SK-N-SH treated with all-trans-retinoic acid at 6 μM for 48 hours (cell line): ENCODE data around the gene NUBP1.

Experiments
- ATAC-seq: fragments of 200-7000 bp; cut with Tn5 transposase; 3 replicates; pipeline ENCODE4 v1.9.1; 2020; ENCODE audit warnings: mild to moderate bottlenecking, moderate library complexity
- ARNTL ChIP-seq: fragments of 450-650 bp; formaldehyde crosslinking; IDR thresholded peaks from 2 replicates; pipeline ENCODE4 v1.5.0; 2020; ENCODE audit warnings: low read depth, mild to moderate bottlenecking, moderate library complexity, borderline replicate concordance
- BACH2 ChIP-seq: fragments of 250-450 bp; sonication (Bioruptor Pico); IDR thresholded peaks from 2 replicates; pipeline ENCODE4 v1.9.0; 2021; ENCODE audit warnings: mild to moderate bottlenecking, borderline replicate concordance
- CSDC2 ChIP-seq: fragments of 250-450 bp; sonication (Bioruptor Pico); IDR thresholded peaks from 2 replicates; pipeline ENCODE4 v1.5.0; 2020; ENCODE audit warnings: mild to moderate bottlenecking, moderate library complexity
- ESRRG ChIP-seq: fragments of 250-450 bp; sonication (Bioruptor Pico); IDR thresholded peaks from 2 replicates; pipeline ENCODE4 v1.6.1; 2021; ENCODE audit warnings: mild to moderate bottlenecking
- GLIS3 ChIP-seq: fragments of 250-450 bp; sonication (Bioruptor Pico); IDR thresholded peaks from 2 replicates; pipeline ENCODE4 v1.5.0; 2020; ENCODE audit warnings: mild to moderate bottlenecking, moderate library complexity
- ISL1 ChIP-seq: fragments of 250-450 bp; sonication (Bioruptor Pico); IDR thresholded peaks from 2 replicates; pipeline ENCODE4 v2.1.2; 2022; ENCODE audit warnings: mild to moderate bottlenecking, moderate library complexity
- OSR1 ChIP-seq: fragments of 250-450 bp; sonication (Bioruptor Pico); IDR thresholded peaks from 2 replicates; pipeline ENCODE4 v1.8.0; 2022; ENCODE audit warnings: moderate library complexity, mild to moderate bottlenecking, inconsistent platforms
- PPARA ChIP-seq: fragments of 250-450 bp; sonication (Bioruptor Pico); IDR thresholded peaks from 2 replicates; pipeline ENCODE4 v1.5.0; 2020; ENCODE audit warnings: mild to moderate bottlenecking, borderline replicate concordance
- RARB ChIP-seq: fragments of 250-450 bp; sonication (Bioruptor Pico); IDR thresholded peaks from 2 replicates; pipeline ENCODE4 v1.8.0; 2021; ENCODE audit warnings: mild to moderate bottlenecking, moderate library complexity
- SNAI2 ChIP-seq: fragments of 250-450 bp; sonication (Bioruptor Pico); IDR thresholded peaks from 2 replicates; pipeline ENCODE4 v1.5.0; 2020; ENCODE audit warnings: mild to moderate bottlenecking, moderate library complexity
- TCF4 ChIP-seq: fragments of 250-450 bp; sonication (Bioruptor Pico); IDR thresholded peaks from 2 replicates; pipeline ENCODE4 v1.8.0; 2021; ENCODE audit warnings: mild to moderate bottlenecking, moderate library complexity, borderline replicate concordance
- TOX ChIP-seq: fragments of 250-450 bp; sonication (Bioruptor Pico); IDR thresholded peaks from 2 replicates; pipeline ENCODE4 v1.8.0; 2021; ENCODE audit warnings: mild to moderate bottlenecking, moderate library complexity, borderline replicate concordance
- TSHZ2 ChIP-seq: fragments of 250-450 bp; sonication (Bioruptor Pico); IDR thresholded peaks from 2 replicates; pipeline ENCODE4 v1.5.0; 2020; ENCODE audit warnings: mild to moderate bottlenecking, moderate library complexity
- ZC3H10 ChIP-seq: fragments of 250-450 bp; sonication (Bioruptor Pico); IDR thresholded peaks from 2 replicates; pipeline ENCODE4 v1.5.1; 2021; ENCODE audit warnings: mild to moderate bottlenecking, moderate library complexity
- ZFP3 ChIP-seq: fragments of 250-450 bp; sonication (Bioruptor Pico); IDR thresholded peaks from 2 replicates; pipeline ENCODE4 v1.5.0; 2020; ENCODE audit warnings: mild to moderate bottlenecking, moderate library complexity
- ZFP30 ChIP-seq: fragments of 450-650 bp; formaldehyde crosslinking; IDR thresholded peaks from 2 replicates; pipeline ENCODE4 v1.5.0; 2022; ENCODE audit warnings: mild to moderate bottlenecking, moderate library complexity
- ZNF565 ChIP-seq: fragments of 450-650 bp; formaldehyde crosslinking; conservative IDR thresholded peaks from 2 replicates; pipeline ENCODE4 v1.5.0; 2020; ENCODE audit warnings: low read depth, mild to moderate bottlenecking, moderate library complexity
- ZNF70 ChIP-seq: fragments of 450-650 bp; formaldehyde crosslinking; IDR thresholded peaks from 2 replicates; pipeline ENCODE4 v1.5.0; 2020; ENCODE audit warnings: mild to moderate bottlenecking, moderate library complexity
- ZNF8 ChIP-seq: fragments of 450-650 bp; formaldehyde crosslinking; IDR thresholded peaks from 2 replicates; pipeline ENCODE4 v1.5.0; 2020; ENCODE audit warnings: mild to moderate bottlenecking, moderate library complexity
- TF ChIP-seq, protein P1 (sequence below): fragments of 250-450 bp; sonication (Bioruptor Pico); IDR thresholded peaks from 2 replicates; pipeline ENCODE4 v1.8.0; 2020; ENCODE audit warnings: mild to moderate bottlenecking, moderate library complexity, borderline replicate concordance
- TF ChIP-seq, protein P2 (sequence below): fragments of 250-450 bp; sonication (Bioruptor Pico); IDR thresholded peaks from 2 replicates; pipeline ENCODE4 v1.8.0; 2021; ENCODE audit warnings: low read depth, mild to moderate bottlenecking, moderate library complexity, borderline replicate concordance
- TF ChIP-seq, protein P3 (sequence below): fragments of 250-450 bp; sonication (Bioruptor Pico); IDR thresholded peaks from 2 replicates; pipeline ENCODE4 v1.5.1; 2021; ENCODE audit warnings: mild to moderate bottlenecking, moderate library complexity
- TF ChIP-seq, protein P4 (sequence below): fragments of 250-450 bp; sonication (Bioruptor Pico); IDR thresholded peaks from 2 replicates; pipeline ENCODE4 v1.5.1; 2020; ENCODE audit warnings: low read depth, mild to moderate bottlenecking, moderate library complexity

Gene NUBP1

DNA sequence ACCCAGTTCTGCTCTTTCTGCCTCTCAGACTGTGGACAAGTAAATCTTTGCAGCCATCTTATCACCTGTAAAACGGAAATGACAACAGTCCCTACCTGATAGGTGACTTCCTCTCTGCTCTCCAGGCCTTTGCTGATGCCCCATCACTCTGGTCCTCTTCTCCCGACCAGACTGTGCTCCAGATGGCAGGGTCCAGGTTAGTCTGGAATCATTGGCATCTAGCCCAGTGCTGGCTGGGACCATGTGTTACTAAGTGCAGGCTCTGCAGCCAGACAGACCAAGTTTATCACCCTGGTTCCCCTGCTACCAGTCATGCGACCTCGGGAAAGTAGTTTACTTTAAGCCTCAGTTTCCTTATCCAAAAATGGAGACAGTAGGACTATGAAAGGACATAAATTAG is 1.8 kb upstream of the NUBP1 start:
- TF ChIP-seq TCF4 (CRISPR knock-in tag) (peak; percentile 85), GLIS3 (no peak), SNAI2 (CRISPR knock-in tag) (no peak), OSR1 (CRISPR knock-in tag) (no peak), CSDC2 (CRISPR knock-in tag) (no peak), ZNF565 (CRISPR knock-in tag) (no peak), BACH2 (CRISPR knock-in tag) (0 out of 2 replicates have a peak, but pooled peaks have one; percentile 23), ARNTL (CRISPR knock-in tag) (no peak), ZNF70 (peak; percentile 99), RARB (CRISPR knock-in tag) (no peak), TSHZ2 (peak; percentile 64; the same call in 1 of the 2 replicates), ISL1 (CRISPR knock-in tag) (no peak), PPARA (CRISPR knock-in tag) (no peak), ZC3H10 (no peak)
- TF ChIP-seq, protein P1, sequence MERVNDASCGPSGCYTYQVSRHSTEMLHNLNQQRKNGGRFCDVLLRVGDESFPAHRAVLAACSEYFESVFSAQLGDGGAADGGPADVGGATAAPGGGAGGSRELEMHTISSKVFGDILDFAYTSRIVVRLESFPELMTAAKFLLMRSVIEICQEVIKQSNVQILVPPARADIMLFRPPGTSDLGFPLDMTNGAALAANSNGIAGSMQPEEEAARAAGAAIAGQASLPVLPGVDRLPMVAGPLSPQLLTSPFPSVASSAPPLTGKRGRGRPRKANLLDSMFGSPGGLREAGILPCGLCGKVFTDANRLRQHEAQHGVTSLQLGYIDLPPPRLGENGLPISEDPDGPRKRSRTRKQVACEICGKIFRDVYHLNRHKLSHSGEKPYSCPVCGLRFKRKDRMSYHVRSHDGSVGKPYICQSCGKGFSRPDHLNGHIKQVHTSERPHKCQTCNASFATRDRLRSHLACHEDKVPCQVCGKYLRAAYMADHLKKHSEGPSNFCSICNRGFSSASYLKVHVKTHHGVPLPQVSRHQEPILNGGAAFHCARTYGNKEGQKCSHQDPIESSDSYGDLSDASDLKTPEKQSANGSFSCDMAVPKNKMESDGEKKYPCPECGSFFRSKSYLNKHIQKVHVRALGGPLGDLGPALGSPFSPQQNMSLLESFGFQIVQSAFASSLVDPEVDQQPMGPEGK: no peak
- TF ChIP-seq, protein P2, sequence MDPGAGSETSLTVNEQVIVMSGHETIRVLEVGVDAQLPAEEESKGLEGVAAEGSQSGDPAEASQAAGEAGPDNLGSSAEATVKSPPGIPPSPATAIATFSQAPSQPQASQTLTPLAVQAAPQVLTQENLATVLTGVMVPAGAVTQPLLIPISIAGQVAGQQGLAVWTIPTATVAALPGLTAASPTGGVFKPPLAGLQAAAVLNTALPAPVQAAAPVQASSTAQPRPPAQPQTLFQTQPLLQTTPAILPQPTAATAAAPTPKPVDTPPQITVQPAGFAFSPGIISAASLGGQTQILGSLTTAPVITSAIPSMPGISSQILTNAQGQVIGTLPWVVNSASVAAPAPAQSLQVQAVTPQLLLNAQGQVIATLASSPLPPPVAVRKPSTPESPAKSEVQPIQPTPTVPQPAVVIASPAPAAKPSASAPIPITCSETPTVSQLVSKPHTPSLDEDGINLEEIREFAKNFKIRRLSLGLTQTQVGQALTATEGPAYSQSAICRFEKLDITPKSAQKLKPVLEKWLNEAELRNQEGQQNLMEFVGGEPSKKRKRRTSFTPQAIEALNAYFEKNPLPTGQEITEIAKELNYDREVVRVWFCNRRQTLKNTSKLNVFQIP (CRISPR knock-in tag): no peak
- TF ChIP-seq, protein P3, sequence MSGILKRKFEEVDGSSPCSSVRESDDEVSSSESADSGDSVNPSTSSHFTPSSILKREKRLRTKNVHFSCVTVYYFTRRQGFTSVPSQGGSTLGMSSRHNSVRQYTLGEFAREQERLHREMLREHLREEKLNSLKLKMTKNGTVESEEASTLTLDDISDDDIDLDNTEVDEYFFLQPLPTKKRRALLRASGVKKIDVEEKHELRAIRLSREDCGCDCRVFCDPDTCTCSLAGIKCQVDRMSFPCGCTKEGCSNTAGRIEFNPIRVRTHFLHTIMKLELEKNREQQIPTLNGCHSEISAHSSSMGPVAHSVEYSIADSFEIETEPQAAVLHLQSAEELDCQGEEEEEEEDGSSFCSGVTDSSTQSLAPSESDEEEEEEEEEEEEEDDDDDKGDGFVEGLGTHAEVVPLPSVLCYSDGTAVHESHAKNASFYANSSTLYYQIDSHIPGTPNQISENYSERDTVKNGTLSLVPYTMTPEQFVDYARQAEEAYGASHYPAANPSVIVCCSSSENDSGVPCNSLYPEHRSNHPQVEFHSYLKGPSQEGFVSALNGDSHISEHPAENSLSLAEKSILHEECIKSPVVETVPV (CRISPR knock-in tag): no peak
- no peak; the same call in 2 of the 3 replicates for ATAC-seq

DNA sequence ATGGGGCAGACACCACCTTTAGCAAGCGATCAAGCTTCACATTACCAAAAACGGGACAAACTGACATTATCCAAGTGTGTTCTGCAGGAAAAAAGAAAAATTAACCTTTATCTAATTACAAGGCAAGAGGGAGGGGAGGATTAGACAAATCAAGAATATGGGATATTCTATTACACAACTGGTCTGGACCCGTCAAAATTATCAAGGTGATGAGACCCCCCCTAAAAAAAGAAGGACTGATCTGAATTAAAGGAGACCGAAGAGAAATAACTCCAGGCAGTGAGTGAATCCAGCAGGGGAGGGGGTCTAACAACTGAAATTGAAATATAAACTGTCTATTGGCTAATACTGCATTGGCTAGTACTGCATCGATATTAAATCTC is 424 bp upstream of the NUBP1 start:
- TF ChIP-seq ZNF565 (CRISPR knock-in tag) (no peak), TCF4 (CRISPR knock-in tag) (no peak), ZFP30 (no peak), BACH2 (CRISPR knock-in tag) (no peak), ZC3H10 (no peak), SNAI2 (CRISPR knock-in tag) (no peak), ESRRG (no peak), ZNF70 (no peak), ZNF8 (CRISPR knock-in tag) (no peak), ISL1 (CRISPR knock-in tag) (no peak), CSDC2 (CRISPR knock-in tag) (no peak), TOX (no peak), ZFP3 (CRISPR knock-in tag) (no peak)
- TF ChIP-seq, protein P3 (CRISPR knock-in tag): no peak
- TF ChIP-seq, protein P1: no peak
- TF ChIP-seq, protein P4, sequence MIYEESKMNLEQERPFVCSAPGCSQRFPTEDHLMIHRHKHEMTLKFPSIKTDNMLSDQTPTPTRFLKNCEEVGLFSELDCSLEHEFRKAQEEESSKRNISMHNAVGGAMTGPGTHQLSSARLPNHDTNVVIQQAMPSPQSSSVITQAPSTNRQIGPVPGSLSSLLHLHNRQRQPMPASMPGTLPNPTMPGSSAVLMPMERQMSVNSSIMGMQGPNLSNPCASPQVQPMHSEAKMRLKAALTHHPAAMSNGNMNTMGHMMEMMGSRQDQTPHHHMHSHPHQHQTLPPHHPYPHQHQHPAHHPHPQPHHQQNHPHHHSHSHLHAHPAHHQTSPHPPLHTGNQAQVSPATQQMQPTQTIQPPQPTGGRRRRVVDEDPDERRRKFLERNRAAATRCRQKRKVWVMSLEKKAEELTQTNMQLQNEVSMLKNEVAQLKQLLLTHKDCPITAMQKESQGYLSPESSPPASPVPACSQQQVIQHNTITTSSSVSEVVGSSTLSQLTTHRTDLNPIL: no peak
- TF ChIP-seq, protein P2 (CRISPR knock-in tag): no peak
- no peak for ATAC-seq
